Mononuclear cell (primary cell): ENCODE data around the gene MIAT. TPM values are rescaled to one million over a fixed set of nuclear protein-coding genes. Genes with fewer than 3 reads are reported as not detected.
"Not testable (repeated sequence)": the region's sequence is repeated elsewhere in the genome, so short reads cannot be mapped to it uniquely, and the experiment has no call there.

Experiments
- H3K27me3 ChIP-seq: 2 replicates; pipeline ENCODE4 v1.6.0; 2011; ENCODE audit warnings: low read length, control low read depth; ENCODE audit not compliant: insufficient read depth
- H3K4me1 ChIP-seq: 2 replicates; pipeline ENCODE4 v1.5.1; 2011; ENCODE audit warnings: mild to moderate bottlenecking, low read length, control low read depth; ENCODE audit not compliant: insufficient read depth
- H3K4me3 ChIP-seq: 2 replicates; pipeline ENCODE4 v1.5.1; 2011; ENCODE audit warnings: mild to moderate bottlenecking, low read length, moderate library complexity
- H3K9me3 ChIP-seq: 2 replicates; pipeline ENCODE4 v1.5.1; 2011; ENCODE audit warnings: low read depth, mild to moderate bottlenecking, control low read depth, low read length
- total RNA-seq: library from RNA; depleted of rRNA; stranded (reverse); fragments of >200 nt; gene quantifications from one replicate; pipeline ENCODE4 v1.2.3, GENCODE V29; 2012

Gene MIAT
- total RNA-seq: 15.8 TPM

GRCh38 chr22:26656891-26657851 is at the start of gene MIAT:
MIAT (plus strand) TSS chr22:26657588.
- H3K4me1 ChIP-seq: peaks cover 28% of the 10 kb centered on the region
- H3K27me3 ChIP-seq: peaks cover 12% of the 10 kb centered on the region
- H3K4me3 ChIP-seq: peak within 1 kb of the TSS; percentile 40

GRCh38 chr22:26608129-26608528 is 49.3 kb upstream of the MIAT start:
- Histone ChIP-seq H3K9me3 (no peaks in the 10 kb centered on the region), H3K27me3 (no peaks in the 10 kb centered on the region), H3K4me3 (no peak overlapping the region), H3K4me1 (peaks cover 22% of the 10 kb centered on the region)

More at GRCh38 chr22:26656891-26657851, at the start of gene MIAT:
- H3K9me3 ChIP-seq: no peaks in the 10 kb centered on the region

- Histone ChIP-seq H3K9me3 (no peaks in the 10 kb centered on the region), H3K4me3 (no peak overlapping the region), H3K4me1 (peaks cover 22% of the 10 kb centered on the region), H3K27me3 (no peaks in the 10 kb centered on the region)
Measured at GRCh38 chr22:26609287-26609686, 48.1 kb upstream of the MIAT start.

- Histone ChIP-seq H3K27me3 (no peaks in the 10 kb centered on the region), H3K4me1 (peaks cover 21% of the 10 kb centered on the region), H3K4me3 (no peak overlapping the region), H3K9me3 (no peaks in the 10 kb centered on the region)
Measured at GRCh38 chr22:26610072-26610958, 47.1 kb upstream of the MIAT start.

GRCh38 chr22:26610996-26611395 is 46.4 kb upstream of the MIAT start:
- H3K27me3 ChIP-seq: no peaks in the 10 kb centered on the region
- H3K4me1 ChIP-seq: peaks cover 22% of the 10 kb centered on the region
- H3K4me3 ChIP-seq: no peak overlapping the region
- no peaks in the 10 kb centered on the region for H3K9me3 ChIP-seq

GRCh38 chr22:26612652-26613051 is 44.7 kb upstream of the MIAT start:
- Histone ChIP-seq H3K4me1 (peaks cover 31% of the 10 kb centered on the region), H3K9me3 (no peaks in the 10 kb centered on the region), H3K27me3 (no peaks in the 10 kb centered on the region), H3K4me3 (no peak overlapping the region)

- H3K27me3 ChIP-seq, H3K9me3 ChIP-seq, H3K4me3 ChIP-seq: not testable (repeated sequence)
- H3K4me1 ChIP-seq: peaks cover 38% of the 10 kb centered on the region
Measured at GRCh38 chr22:26613753-26614152, 43.6 kb upstream of the MIAT start.

- peaks cover 38% of the 10 kb centered on the region for H3K4me1 ChIP-seq
Measured at GRCh38 chr22:26614322-26614721, 43.1 kb upstream of the MIAT start.

GRCh38 chr22:26615149-26615548 is 42.2 kb upstream of the MIAT start:
- no peaks in the 10 kb centered on the region for H3K9me3 ChIP-seq
- H3K4me1 ChIP-seq: peaks cover 35% of the 10 kb centered on the region
- no peak overlapping the region for H3K4me3 ChIP-seq
- no peaks in the 10 kb centered on the region for H3K27me3 ChIP-seq

More at GRCh38 chr22:26614322-26614721, 43.1 kb upstream of the MIAT start:
- Histone ChIP-seq H3K4me3 (no peak overlapping the region), H3K27me3 (no peaks in the 10 kb centered on the region), H3K9me3 (no peaks in the 10 kb centered on the region)

- Histone ChIP-seq H3K4me3 (no peak overlapping the region), H3K4me1 (peaks cover 27% of the 10 kb centered on the region), H3K9me3 (no peaks in the 10 kb centered on the region), H3K27me3 (no peaks in the 10 kb centered on the region)
Measured at GRCh38 chr22:26615830-26616435, 41.5 kb upstream of the MIAT start.

GRCh38 chr22:26616650-26617049 is 40.7 kb upstream of the MIAT start:
- Histone ChIP-seq H3K4me3 (no peak overlapping the region), H3K4me1 (peaks cover 25% of the 10 kb centered on the region), H3K27me3 (no peaks in the 10 kb centered on the region), H3K9me3 (no peaks in the 10 kb centered on the region)

- H3K27me3 ChIP-seq: no peaks in the 10 kb centered on the region
- H3K9me3 ChIP-seq: no peaks in the 10 kb centered on the region
- peaks cover 25% of the 10 kb centered on the region for H3K4me1 ChIP-seq
- H3K4me3 ChIP-seq: no peak within 1 kb of the TSS
Measured at GRCh38 chr22:26617271-26618199, 39.9 kb upstream of the MIAT start, which contains the start of gene CRYBB1. CRYBB1 (minus strand) TSS chr22:26618027; CDS start chr22:26616319, 1,708 bp downstream.

- Histone ChIP-seq H3K9me3 (no peaks in the 10 kb centered on the region), H3K4me3 (no peak overlapping the region), H3K4me1 (peaks cover 25% of the 10 kb centered on the region), H3K27me3 (no peaks in the 10 kb centered on the region)
Measured at GRCh38 chr22:26618455-26618854, 38.9 kb upstream of the MIAT start.

GRCh38 chr22:26619510-26619909 is 37.9 kb upstream of the MIAT start:
- Histone ChIP-seq H3K9me3 (no peaks in the 10 kb centered on the region), H3K27me3 (no peaks in the 10 kb centered on the region), H3K4me1 (peaks cover 25% of the 10 kb centered on the region), H3K4me3 (no peak overlapping the region)
